Fibroblast of skin of left biceps (primary cell): ENCODE data around the gene RGL3.
"Not testable (repeated sequence)": the region's sequence is repeated elsewhere in the genome, so short reads cannot be mapped to it uniquely, and the experiment has no call there.

ENCODE experiments used
- DNase-seq, 2 experiments: peaks; one replicate each; pipeline ENCODE4 v3.0.0-alpha.2; 2013; ENCODE audit warnings: low read depth in 2 of 2

RGL3 gene

GRCh38 chr19:11448923-11449554 lies 29.9 kb upstream of the RGL3 start:
- no peak for DNase-seq

- DNase-seq, result no peak
Measured at GRCh38 chr19:11448410-11448809, 29.3 kb upstream of the RGL3 start.

DNA sequence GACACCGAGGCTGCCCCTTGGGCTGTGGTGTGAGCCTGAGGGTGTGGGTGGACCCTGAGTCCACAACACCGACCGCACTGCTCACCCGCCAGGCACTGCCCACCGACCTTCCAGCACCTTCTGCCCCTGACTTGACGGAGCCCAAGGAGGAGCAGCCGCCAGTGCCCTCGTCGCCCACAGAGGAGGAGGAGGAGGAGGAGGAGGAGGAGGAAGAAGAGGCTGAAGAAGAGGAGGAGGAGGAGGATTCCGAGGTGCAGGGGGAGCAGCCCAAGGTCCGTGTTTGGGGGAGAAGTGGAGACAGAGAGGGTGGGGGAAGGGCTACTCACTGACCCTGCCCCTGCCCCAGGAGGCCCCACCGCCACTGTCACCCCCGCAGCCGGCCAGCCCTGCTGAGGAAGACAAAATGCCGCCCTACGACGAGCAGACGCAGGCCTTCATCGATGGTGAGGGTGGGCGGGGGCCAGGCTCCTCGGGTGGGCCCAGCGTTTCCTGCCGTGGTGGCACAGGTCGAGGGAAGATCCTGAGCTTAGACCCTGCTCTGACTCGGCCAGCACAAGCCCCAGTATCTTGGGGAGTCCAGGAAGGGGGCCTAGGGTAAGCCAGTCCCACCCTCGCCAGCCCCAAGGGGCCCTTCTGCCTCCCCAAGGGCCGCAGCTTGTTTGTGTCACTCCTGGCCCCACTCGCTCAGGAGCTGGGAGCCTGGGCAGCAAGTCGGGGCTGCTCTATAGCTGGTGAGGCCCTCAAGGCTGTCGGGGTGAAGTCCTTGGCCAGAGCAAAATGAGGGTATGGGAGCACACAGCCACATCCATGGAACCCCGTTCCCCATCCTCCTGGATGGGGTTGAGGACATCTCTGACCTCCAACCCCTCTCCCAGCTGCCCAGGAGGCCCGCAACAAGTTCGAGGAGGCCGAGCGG lies 28.5 kb upstream of the RGL3 start:
- DNase-seq, result no peak

DNA sequence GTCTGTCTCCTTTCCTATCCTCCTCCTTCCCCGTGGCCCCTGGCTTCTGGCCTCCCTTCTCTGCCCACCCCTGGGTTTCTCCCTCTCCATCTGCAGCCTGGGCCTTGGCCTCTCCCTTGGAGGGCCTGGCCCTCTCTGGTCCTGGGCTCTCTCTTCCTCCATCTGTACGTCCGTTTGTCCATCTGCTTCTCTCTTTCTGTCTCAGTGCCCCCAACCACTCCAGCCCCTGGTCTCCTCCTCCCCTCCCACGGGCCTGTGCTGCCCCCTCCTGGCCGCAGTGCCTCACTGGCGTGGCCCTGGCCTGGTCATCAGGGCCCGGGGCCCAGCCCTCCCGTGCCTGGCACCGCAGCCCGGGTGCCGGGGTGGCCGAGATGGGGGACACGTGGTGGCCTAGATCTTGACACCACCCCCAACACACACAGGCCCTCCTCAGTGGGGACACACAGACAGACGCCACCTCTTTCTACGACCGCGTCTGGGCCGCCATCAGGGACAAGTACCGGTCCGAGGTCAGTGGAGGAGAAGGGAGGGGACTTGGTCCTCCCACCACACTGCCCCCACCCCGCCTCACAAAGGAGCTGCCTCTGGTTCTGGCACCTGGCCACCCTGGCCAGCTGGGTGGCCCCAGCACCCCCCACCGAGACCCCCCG lies 27.7 kb upstream of the RGL3 start:
- DNase-seq, result no peak

- DNase-seq, result no peak
Measured at GRCh38 chr19:11446271-11446651, 27.1 kb upstream of the RGL3 start.

DNA sequence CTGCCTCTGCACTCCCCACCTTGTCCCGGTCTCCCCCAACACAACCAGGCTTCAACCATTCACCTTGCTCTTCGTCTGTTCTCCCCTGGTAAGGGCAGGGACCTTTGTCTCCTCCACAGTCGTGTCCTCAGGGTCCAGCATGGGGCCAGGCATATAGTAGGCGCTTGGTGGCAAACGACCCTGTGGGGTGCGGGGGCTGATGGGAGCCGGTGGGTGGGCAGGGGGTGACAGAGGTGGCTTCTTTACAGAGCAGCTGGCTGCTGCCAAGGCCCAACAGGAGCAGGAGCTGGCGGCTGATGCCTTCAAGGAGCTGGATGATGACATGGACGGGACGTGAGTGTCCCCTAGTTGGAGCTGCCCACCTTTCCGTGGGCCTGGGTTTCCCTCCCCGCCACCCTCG lies 26.0 kb upstream of the RGL3 start:
- DNase-seq, result no peak

GRCh38 chr19:11444059-11444458 lies 24.9 kb upstream of the RGL3 start:
- no peak for DNase-seq

- no peak for DNase-seq
Measured at GRCh38 chr19:11437955-11438354, 18.8 kb upstream of the RGL3 start.

DNA sequence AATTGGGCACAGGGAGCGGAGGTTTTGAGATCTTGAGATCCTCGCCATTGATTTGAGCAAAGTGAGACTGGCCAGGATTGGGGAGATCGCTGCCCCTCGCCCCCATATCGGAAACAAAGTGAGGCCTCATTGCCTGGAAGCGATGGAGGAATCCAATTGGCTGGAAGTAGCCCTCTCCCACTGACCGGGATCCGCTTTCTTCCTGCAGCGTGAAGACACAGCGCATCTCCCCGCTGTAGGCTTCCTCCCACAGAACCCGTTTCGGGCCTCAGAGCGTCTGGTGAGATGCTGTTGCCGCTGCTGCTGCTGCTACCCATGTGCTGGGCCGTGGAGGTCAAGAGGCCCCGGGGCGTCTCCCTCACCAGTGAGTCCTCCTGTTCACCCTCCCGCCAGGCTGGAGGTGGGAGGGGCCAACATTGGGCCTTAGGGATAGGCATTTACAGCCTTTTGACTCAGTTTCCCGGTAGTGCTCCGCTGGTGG lies 16.8 kb upstream of the RGL3 start:
- DNase-seq, result no peak

- peak; percentile 100 for DNase-seq
Measured at GRCh38 chr19:11435057-11435832, 16.1 kb upstream of the RGL3 start, which contains the start of the genes ODAD3 and PRKCSH. Gene ODAD3, minus strand, starts transcription at chr19:11435121. Its CDS starts 105 bp downstream, at chr19:11435016. Gene PRKCSH, plus strand, starts transcription at chr19:11435635. Its CDS starts 483 bp downstream, at chr19:11436118.

- DNase-seq, result no peak
Measured at GRCh38 chr19:11434703-11435056, 15.6 kb upstream of the RGL3 start.

GRCh38 chr19:11433526-11433925 lies 14.4 kb upstream of the RGL3 start:
- DNase-seq, result not testable (repeated sequence)

- no peak for DNase-seq
Measured at GRCh38 chr19:11426656-11427055, 7.5 kb upstream of the RGL3 start.

GRCh38 chr19:11425719-11426457 lies 6.8 kb upstream of the RGL3 start:
- DNase-seq, result no peak

- no peak for DNase-seq
Measured at GRCh38 chr19:11423791-11424181, 4.7 kb upstream of the RGL3 start.

DNA sequence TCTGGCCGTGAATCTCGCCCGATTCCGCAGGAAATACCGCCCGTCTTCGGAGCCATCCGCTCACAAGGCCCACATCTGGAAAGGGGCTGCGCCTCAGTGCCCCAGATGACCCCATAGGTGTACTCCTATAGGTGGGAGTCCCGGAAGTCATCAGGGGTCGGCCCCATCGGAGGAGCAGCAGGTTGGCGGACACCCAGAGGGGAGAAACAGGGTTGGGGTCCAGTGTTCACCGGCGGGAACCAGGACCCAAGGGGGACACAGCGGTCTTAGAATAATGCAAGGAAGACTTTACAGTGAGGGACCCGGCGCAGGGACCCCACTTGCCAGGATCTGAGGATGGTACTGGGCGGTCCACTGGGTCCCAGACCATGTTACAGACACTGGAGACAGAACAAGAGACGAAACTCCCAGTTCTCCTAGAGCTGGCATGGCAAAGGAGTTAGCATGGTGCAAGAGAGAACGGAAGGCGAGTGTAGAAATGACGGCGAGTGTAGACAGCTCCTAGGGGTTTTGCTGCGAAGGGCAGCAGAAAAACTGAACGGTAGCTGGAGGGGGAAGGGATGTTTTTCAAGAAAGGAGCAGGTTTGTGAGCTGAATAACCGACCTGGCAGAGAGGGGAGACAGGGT lies 4.2 kb upstream of the RGL3 start:
- no peak for DNase-seq

GRCh38 chr19:11422163-11423065 lies 3.3 kb upstream of the RGL3 start:
- no peak for DNase-seq

- no peak for DNase-seq
Measured at GRCh38 chr19:11421371-11422098, 2.4 kb upstream of the RGL3 start.
